ENCODE results near the gene WDR18. TPM values are rescaled to one million over a fixed set of nuclear protein-coding genes. Genes with fewer than 3 reads are reported as not detected.

WDR18 gene
- total RNA-seq, 1 donor from 2014 or later: 66.5 TPM

- ChIA-PET CTCF (no interaction called here), POLR2A (interaction anchor here (0.7 to 3.3 kb wide), 10 partner anchors 10 to 128 kb away, joined by 3 to 45 read pairs (median 8); partner anchors contain the start of gene WDR18)
- H3K4me3 Mint-ChIP-seq: peak overlapping the region; percentile 38
- H3K27me3 Mint-ChIP-seq: no peaks in the 10 kb centered on the region
- ATAC-seq (ENCODE audit: low read depth): peak; percentile 18
- H3K4me1 Mint-ChIP-seq: peaks cover 69% of the 10 kb centered on the region
- H3K9me3 Mint-ChIP-seq: no peaks in the 10 kb centered on the region
- H3K27ac Mint-ChIP-seq: peak overlapping the region; percentile 80
- peaks cover 3% of the 10 kb centered on the region for H3K36me3 Mint-ChIP-seq (ENCODE audit: low read depth)
- TF ChIP-seq CTCF (IDR thresholded peaks at IDR 0.05): no peak
- intact Hi-C loops (cut with micrococcal nuclease): loop anchor here (5.0 kb wide), 1 partner anchor 183 kb away; no protein-coding TSS in a partner anchor
- DNase-seq: peak; percentile 48
These were observed 35.2 kb upstream of the WDR18 start for GRCh38 chr19:948842-949496.

- Mint-ChIP-seq H3K27me3 (no peaks in the 10 kb centered on the region), H3K36me3 (ENCODE audit: low read depth) (peaks cover 3% of the 10 kb centered on the region), H3K9me3 (no peaks in the 10 kb centered on the region), H3K27ac (peak overlapping the region; percentile 73), H3K4me1 (peaks cover 74% of the 10 kb centered on the region), H3K4me3 (peak overlapping the region; percentile 57)
- intact Hi-C loops (cut with micrococcal nuclease): no loop called here
- ChIA-PET POLR2A (interaction anchor here (0.7 to 2.6 kb wide), 3 partner anchors 11 to 22 kb away, joined by 3 to 9 read pairs (median 3); no protein-coding TSS in a partner anchor), CTCF (no interaction called here)
- no peak for ATAC-seq (ENCODE audit: low read depth)
- TF ChIP-seq CTCF (IDR thresholded peaks at IDR 0.05): no peak
- no peak for DNase-seq
These were observed 33.6 kb upstream of the WDR18 start for GRCh38 chr19:950352-951066.

- Mint-ChIP-seq H3K9me3 (no peaks in the 10 kb centered on the region), H3K27ac (peak overlapping the region; percentile 61), H3K36me3 (ENCODE audit: low read depth) (peaks cover 3% of the 10 kb centered on the region), H3K27me3 (no peaks in the 10 kb centered on the region), H3K4me3 (peak overlapping the region; percentile 59), H3K4me1 (peaks cover 68% of the 10 kb centered on the region)
- DNase-seq (no peak), ATAC-seq (ENCODE audit: low read depth) (no peak)
- intact Hi-C loops (cut with micrococcal nuclease): no loop called here
- TF ChIP-seq CTCF (IDR thresholded peaks at IDR 0.05): no peak
- ChIA-PET POLR2A (interaction anchor here (2.6 kb wide), 1 partner anchor 12 kb away, joined by 9 read pairs; no protein-coding TSS in a partner anchor), CTCF (interaction anchor here (1.6 kb wide), 1 partner anchor 29 kb away, joined by 4 read pairs; no protein-coding TSS in a partner anchor)
These were observed 32.0 kb upstream of the WDR18 start for GRCh38 chr19:952049-952679.

GRCh38 chr19:952680-953444 is 31.3 kb upstream of the WDR18 start:
- Mint-ChIP-seq H3K27ac (no peak overlapping the region), H3K4me3 (peak overlapping the region; percentile 60), H3K9me3 (no peaks in the 10 kb centered on the region), H3K4me1 (peaks cover 61% of the 10 kb centered on the region), H3K27me3 (no peaks in the 10 kb centered on the region), H3K36me3 (ENCODE audit: low read depth) (no peaks in the 10 kb centered on the region)
- intact Hi-C loops (cut with micrococcal nuclease): no loop called here
- no peak for TF ChIP-seq CTCF (IDR thresholded peaks at IDR 0.05)
- ChIA-PET POLR2A (interaction anchor here (0.5 to 2.6 kb wide), 2 partner anchors 13 to 124 kb away, joined by 5 to 9 read pairs; no protein-coding TSS in a partner anchor), CTCF (interaction anchor here (1.6 kb wide), 1 partner anchor 29 kb away, joined by 4 read pairs; no protein-coding TSS in a partner anchor)
- no peak for ATAC-seq (ENCODE audit: low read depth)
- DNase-seq: no peak
